DMS 273 (cell line): ENCODE results near the gene CST3.

Source experiments
- DNase-seq: peaks from one replicate; lab custom pipeline; 2025; ENCODE audit not compliant: unreplicated experiment; lab: John Stamatoyannopoulos, UW

The CST3 gene

GRCh38 chr20:23604306-23604705 lies 33.4 kb downstream of the CST3 start:
- no peak for DNase-seq

GRCh38 chr20:23603321-23603720 lies 34.4 kb downstream of the CST3 start:
- DNase-seq = no peak

GRCh38 chr20:23602699-23603098 lies 35.1 kb downstream of the CST3 start:
- no peak for DNase-seq

DNA sequence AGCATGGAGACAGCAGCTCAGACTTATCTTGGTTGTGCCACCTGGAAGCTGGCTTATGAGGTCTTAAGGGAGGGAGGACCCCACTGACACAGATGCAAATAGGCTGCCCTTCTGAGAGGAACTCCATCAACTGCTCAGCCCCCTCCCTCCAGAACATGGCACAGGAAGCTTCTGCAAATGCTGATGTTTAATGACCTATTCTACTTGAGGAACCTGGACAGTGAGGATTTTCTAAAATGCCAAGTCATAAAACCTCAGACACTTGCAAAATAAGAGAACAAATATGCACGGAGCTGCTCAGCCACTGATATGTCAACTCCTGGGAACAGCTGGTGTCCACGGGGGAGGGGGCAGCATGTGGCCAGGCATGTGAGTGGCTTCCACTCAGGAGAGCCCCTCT lies 35.5 kb downstream of the CST3 start:
- no peak for DNase-seq

DNA sequence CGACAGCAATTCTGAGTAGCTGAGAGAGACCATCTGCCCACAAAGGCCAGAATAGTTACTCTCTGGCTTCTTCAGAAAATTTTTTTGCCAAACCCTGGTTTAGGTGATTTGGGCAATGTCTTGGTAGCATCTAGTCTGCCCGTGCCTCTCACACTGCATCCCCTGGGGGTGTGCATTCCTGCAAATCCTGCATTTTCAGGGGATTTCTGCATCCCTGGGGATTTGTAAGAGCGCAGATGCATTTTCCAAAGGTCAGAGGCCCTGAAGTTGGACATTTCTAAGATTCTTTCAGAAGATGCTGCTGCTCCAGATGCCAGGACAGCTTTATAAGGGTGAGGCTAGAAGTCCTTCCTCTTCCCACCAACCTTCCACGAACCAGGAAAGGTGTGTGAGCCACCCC lies 36.0 kb downstream of the CST3 start:
- DNase-seq = no peak

DNA sequence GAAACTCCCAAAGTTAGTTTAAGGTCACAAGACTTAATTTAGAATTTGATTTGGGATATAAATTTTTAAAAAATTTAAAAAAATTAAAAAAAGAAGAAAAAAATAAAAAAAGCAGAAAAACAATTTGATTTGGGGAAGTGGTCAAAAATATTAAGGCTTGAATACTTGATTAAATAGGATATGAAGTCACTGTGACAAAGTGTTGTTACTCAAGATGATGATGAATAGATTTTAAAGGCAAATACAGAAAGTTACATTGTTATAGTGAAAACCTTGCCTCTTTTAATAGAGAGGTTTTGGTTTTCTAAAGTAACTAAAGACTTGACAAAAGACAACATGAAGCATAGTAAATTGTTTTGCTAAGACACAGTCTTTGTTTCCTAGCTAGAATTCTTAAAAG lies 39.3 kb downstream of the CST3 start:
- no peak for DNase-seq

DNA sequence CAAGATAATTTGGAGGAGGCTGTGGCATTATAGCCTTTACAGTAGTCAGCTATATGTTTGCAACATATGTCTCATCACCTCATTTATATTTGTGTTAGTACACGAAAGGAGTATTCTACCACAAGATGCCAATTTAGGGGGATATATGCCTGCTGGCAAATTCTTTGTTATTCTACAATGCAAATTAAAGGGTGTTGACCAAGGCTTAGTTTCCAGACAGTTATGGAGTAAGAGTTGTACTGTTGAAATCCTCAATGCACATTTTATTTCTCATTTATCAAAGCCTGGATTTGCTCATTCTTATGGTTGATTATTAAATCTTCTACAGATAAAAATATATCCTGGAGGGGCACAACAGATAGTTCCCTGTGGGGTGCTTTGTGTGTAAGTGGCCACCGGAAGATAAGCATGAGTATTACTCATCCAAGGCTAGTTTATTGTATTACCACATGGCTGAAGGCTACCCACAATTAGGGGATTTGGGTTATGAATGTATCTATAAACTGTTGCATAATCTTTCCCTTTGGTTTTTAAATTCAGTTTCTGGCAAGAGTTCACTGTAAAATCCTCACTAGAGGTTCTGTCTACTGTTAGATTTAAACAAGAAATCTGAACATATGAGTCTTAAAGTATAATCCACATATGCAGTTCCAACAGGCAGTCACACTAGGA lies 41.0 kb downstream of the CST3 start:
- DNase-seq = no peak

- no peak for DNase-seq
These were observed 41.8 kb downstream of the CST3 start for GRCh38 chr20:23595941-23596340.

- no peak for DNase-seq
These were observed 49.0 kb downstream of the CST3 start for GRCh38 chr20:23588434-23589403.

- DNase-seq = no peak
These were observed 50.1 kb downstream of the CST3 start for GRCh38 chr20:23587631-23588030.

DNA sequence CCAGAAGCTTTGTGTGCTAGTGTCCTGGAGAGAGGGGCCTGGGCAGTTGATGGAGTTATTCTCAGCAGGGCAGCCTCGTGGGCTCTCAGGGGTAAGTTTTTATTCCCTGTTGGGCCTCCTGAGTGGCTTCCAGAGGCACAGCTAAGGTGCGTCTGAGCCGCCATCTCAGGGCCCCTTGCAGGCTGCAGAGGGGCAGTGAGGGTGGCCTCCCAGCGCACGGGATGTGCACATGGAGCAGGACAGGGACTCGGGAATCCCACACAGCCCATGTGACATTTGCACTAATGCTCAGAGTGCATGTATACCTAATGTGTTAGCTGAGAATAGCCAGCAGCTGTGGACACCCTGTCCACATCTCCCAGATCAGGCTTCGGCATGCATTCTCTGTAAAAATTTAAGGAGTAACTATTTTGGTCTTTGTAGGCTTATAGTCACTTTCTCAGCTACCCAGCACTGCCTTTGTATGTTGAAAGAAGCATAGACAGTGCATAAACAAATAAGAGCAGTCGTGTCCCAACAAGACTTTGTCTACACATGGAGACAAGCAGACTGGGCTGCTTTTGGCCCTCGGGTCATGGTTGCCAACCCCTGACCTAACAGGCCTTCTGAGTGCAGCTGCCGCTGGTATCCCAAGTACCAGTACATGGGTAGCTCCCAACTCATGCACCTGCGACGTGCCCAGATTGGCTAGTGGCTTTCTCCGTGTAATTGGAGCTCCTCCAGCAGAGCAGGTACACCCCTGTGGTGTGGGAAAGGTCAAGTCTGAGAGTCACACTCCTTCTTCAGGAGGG lies 50.8 kb downstream of the CST3 start:
- no peak for DNase-seq

DNA sequence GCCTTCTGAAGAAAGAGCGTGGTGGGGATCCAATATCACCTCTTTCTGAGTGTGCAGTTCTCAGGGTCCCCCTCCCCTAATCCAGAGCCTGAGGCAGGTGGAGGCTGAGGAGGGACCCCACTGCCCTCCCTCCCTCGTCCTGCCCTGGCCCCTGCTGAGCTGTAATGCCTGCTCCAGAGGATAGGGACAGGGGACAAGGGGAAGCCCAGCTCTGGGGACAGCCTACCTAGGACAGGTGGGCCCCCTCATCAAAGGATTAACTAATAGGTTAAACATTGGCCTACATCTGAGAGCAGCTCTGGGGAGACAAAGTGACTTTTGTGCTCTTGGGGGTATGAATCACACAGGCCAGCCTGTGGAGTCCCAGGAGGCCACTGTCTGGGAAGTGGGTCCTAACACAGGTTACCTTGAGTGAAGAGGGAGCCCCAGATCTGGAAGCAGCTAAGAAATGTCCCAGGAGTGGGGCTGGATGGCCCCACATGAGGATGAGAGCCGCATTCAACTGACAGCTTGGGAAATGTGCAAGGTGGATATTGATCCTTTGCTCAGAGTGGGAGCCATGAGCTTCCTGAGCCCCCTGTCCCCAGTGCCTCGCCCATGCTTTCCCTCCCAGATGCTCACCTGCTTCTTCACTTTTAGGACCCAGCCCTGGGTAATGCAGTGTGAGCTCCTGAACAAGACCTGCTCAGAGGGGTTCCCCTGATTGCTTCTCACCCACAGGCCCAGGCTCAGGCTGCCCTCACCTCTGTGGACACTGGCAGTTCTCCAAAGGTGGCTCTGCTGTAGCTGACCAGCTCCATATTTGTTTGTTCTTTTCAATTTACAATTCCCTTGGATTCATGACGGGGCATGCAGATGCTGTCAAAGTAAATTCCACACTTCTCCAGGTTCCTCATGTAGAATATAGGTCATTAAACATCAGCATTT lies 51.7 kb downstream of the CST3 start:
- DNase-seq = no peak

DNA sequence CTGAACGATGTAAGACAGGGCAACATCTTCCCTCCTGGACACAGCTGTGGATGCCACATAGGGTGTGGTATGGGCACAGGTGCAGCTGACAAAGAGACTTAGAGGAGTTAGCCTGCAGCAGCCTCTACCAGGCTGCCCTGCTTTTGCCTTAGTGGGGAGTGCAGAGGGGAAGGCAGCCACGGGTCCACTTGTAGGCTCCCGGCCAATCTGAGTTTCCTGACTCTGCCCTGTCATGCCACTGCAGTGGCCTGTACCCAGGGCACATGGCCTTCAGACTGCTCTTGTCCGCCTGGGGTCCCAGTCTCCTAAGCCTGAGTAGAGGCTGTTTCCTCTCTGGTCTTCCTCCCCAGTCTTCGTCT lies 52.3 kb downstream of the CST3 start:
- no peak for DNase-seq

- DNase-seq = no peak
These were observed 53.1 kb downstream of the CST3 start for GRCh38 chr20:23584434-23585199.
